ENCODE measurements around the gene TNIK. TPM values are rescaled to one million over a fixed set of nuclear protein-coding genes. Genes with fewer than 3 reads are reported as not detected.

TNIK gene
- total and polyA plus RNA-seq, 12 donors = 9.3 to 51.9 (median 35.1) TPM

- Histone ChIP-seq H3K9me3 (peaks cover 0 to 8% (median 0%) of the 10 kb centered on the region in 11 donors), H3K4me1 (peaks cover 0 to 7% (median 0%) of the 10 kb centered on the region in 9 donors), H3K27me3 (no peaks in the 10 kb centered on the region), H3K4me3 (no peak overlapping the region), H3K27ac (no peak overlapping the region), H3K36me3 (peaks cover 0 to 6% (median 0%) of the 10 kb centered on the region in 9 donors)
- DNase-seq (no peak), ATAC-seq (no peak)
- intact Hi-C loops (cut with DNase I) = no loop called here
- TF ChIP-seq, protein P1, sequence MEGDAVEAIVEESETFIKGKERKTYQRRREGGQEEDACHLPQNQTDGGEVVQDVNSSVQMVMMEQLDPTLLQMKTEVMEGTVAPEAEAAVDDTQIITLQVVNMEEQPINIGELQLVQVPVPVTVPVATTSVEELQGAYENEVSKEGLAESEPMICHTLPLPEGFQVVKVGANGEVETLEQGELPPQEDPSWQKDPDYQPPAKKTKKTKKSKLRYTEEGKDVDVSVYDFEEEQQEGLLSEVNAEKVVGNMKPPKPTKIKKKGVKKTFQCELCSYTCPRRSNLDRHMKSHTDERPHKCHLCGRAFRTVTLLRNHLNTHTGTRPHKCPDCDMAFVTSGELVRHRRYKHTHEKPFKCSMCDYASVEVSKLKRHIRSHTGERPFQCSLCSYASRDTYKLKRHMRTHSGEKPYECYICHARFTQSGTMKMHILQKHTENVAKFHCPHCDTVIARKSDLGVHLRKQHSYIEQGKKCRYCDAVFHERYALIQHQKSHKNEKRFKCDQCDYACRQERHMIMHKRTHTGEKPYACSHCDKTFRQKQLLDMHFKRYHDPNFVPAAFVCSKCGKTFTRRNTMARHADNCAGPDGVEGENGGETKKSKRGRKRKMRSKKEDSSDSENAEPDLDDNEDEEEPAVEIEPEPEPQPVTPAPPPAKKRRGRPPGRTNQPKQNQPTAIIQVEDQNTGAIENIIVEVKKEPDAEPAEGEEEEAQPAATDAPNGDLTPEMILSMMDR (IDR thresholded peaks at IDR 0.05) = no peak
- WGBS, 2 donors = 76 to 93% methylated on average over 2 of the region's 2 CpGs
Observed at GRCh38 chr3:171225165-171225564, 235.0 kb downstream of the TNIK start.

GRCh38 chr3:171223396-171223795 lies 236.8 kb downstream of the TNIK start:
- Histone ChIP-seq H3K27me3 (no peaks in the 10 kb centered on the region), H3K27ac (no peak overlapping the region), H3K4me3 (no peak overlapping the region), H3K9me3 (peaks cover 0 to 8% (median 0%) of the 10 kb centered on the region in 11 donors), H3K36me3 (peaks cover 0 to 6% (median 0%) of the 10 kb centered on the region in 9 donors), H3K4me1 (peaks cover 0 to 7% (median 0%) of the 10 kb centered on the region in 9 donors)
- TF ChIP-seq, protein P1 (IDR thresholded peaks at IDR 0.05) = no peak
- DNase-seq = no peak
- intact Hi-C loops (cut with DNase I) = no loop called here
- 73 to 81% methylated on average over 1 of the region's 1 CpG for WGBS, 2 donors
- ATAC-seq = no peak

DNA sequence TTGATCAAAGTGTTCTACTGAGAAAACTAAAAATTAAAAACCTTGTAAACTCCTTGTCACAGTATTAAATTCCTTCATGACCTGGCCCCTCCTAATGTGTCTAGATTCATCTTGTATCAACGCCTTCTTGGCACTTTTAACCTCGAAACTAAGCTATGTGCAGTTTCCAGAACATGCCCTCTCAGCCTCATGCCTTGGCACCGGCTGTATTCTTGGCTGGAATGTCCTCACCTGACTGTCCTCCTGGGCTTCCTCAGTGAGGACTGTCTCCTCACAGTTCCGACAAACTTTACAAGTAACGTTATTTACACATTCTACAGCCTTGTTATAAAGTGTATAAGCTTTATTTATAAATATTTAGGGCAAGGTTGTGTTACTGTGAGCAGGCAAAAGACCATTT lies 237.2 kb downstream of the TNIK start:
- ATAC-seq = no peak
- TF ChIP-seq, protein P1 (IDR thresholded peaks at IDR 0.05) = no peak
- 61% methylated on average over 5 of the region's 5 CpGs for WGBS, 2 donors

GRCh38 chr3:171221597-171221996 lies 238.6 kb downstream of the TNIK start:
- intact Hi-C loops (cut with DNase I) = no loop called here
- WGBS, 2 donors = 70 to 75% methylated on average over 2 of the region's 2 CpGs
- ATAC-seq (no peak), DNase-seq (no peak)
- Histone ChIP-seq H3K27me3 (no peaks in the 10 kb centered on the region), H3K9me3 (peaks cover 0 to 8% (median 0%) of the 10 kb centered on the region in 11 donors), H3K4me1 (peaks cover 0 to 7% (median 0%) of the 10 kb centered on the region in 9 donors), H3K36me3 (no peaks in the 10 kb centered on the region), H3K4me3 (no peak overlapping the region), H3K27ac (no peak overlapping the region)
- TF ChIP-seq, protein P1 (IDR thresholded peaks at IDR 0.05) = no peak

More for the DNA sequence above, 237.2 kb downstream of the TNIK start:
- Histone ChIP-seq H3K27ac (no peak overlapping the region), H3K36me3 (peaks cover 0 to 6% (median 0%) of the 10 kb centered on the region in 9 donors), H3K27me3 (no peaks in the 10 kb centered on the region), H3K9me3 (peaks cover 0 to 8% (median 0%) of the 10 kb centered on the region in 11 donors), H3K4me1 (peaks cover 0 to 7% (median 0%) of the 10 kb centered on the region in 9 donors), H3K4me3 (no peak overlapping the region)
- intact Hi-C loops (cut with DNase I) = no loop called here
- DNase-seq = no peak
